ENCODE measurements around the gene TCIRG1.
"Not testable (repeated sequence)": the region's sequence is repeated elsewhere in the genome, so short reads cannot be mapped to it uniquely, and the experiment has no call there.

Gene TCIRG1

GRCh38 chr11:68056317-68057285, 17.8 kb downstream of the TCIRG1 start:
- DNase-seq, result no peak

DNA sequence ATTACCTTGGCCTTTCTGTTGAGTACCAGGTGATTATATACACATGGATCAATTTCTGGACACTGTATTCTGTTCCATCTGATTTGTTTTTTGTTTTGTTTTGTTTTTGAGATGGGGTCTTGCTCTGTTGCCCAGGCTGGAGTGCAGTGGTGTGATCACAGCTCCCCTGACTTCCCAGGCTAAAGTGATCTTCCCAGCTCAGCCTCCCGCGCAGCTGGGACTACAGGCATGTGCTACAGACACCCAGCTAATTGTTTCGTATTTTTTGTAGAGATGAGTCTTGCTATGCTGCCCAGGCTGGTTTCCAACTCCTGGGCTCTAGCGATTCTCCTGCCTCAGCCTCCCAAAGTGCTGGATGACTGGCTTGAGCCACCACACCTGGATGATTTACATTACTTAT, 19.0 kb downstream of the TCIRG1 start:
- DNase-seq, result no peak

GRCh38 chr11:68061508-68061907, 22.7 kb downstream of the TCIRG1 start:
- DNase-seq, result no peak

DNA sequence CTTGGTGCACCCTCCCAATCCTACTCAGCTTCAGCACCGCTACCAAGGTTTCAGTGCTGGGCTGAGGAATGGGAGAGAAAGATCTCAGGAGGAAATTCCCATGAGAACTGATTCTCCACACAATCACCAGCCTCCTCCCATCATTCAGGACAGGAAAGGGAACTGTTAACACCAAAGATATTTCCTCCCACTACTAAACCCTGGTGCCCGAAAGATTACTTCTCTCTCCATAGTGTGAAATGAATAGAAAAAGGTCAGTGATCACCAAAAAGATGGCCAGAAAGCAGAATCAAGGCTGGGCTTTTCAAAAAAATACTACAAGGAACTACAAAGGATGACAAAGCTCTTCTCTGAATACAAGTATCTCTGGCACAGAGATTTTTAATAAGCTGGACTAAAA, 26.1 kb downstream of the TCIRG1 start:
- no peak for DNase-seq

GRCh38 chr11:68065841-68066240, 27.0 kb downstream of the TCIRG1 start:
- DNase-seq, result no peak

DNA sequence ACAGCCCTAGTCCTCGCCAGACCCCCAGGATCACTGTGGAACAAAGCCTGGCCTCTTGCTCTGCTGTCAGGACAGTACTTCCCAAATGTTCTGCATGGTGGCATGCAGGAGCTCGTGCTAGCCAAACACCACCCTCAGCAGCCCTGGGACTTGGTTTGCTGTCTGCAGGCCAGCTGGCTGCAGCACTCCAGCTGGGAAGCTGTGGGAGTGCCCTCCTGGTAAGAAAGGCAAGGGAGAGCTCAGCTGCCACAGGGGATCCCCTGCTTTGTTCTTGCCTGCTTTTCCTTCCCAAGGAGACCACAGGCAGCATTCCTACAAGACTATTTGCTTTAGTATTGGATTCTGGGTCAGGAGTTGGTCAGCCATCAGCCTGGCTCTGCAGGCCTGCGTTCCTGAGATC, 27.9 kb downstream of the TCIRG1 start:
- no peak for DNase-seq

- no peak for DNase-seq
These were observed 29.2 kb downstream of the TCIRG1 start for GRCh38 chr11:68067991-68068390.

- DNase-seq, result no peak
These were observed 32.6 kb downstream of the TCIRG1 start for GRCh38 chr11:68071281-68072048.

GRCh38 chr11:68074584-68075352, 35.9 kb downstream of the TCIRG1 start:
- no peak for DNase-seq

DNA sequence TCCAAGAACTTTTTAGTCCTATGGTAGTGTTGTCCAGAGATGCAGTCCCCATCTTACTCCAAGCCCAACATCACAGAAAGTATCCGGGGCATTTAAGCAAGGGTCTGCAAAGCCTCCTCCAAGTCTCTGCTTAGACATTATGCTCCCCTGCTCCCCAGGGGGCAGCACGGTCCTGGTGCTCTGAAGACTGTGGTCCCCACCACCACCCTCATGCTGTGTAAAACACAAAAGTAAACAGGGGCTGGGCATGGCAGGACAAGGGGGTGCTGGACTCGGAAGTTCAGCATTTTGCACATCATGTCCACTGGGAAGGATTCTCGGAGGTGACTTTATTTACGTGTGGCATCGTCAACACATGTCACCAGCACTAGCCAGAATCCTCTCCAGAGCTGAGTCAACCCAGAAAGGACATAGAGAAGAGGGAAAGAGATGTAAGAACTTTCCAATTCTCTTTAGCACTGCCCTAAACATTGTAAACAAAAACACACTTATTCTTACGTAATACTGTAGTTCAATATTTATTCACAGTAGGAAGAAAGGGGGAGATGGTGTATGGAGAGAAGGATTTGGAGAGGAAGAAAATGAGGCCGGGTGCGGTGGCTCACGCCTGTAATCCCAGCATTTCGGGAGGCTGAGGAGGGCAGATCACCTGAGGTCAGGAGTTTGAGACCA, 37.7 kb downstream of the TCIRG1 start:
- no peak for DNase-seq

DNA sequence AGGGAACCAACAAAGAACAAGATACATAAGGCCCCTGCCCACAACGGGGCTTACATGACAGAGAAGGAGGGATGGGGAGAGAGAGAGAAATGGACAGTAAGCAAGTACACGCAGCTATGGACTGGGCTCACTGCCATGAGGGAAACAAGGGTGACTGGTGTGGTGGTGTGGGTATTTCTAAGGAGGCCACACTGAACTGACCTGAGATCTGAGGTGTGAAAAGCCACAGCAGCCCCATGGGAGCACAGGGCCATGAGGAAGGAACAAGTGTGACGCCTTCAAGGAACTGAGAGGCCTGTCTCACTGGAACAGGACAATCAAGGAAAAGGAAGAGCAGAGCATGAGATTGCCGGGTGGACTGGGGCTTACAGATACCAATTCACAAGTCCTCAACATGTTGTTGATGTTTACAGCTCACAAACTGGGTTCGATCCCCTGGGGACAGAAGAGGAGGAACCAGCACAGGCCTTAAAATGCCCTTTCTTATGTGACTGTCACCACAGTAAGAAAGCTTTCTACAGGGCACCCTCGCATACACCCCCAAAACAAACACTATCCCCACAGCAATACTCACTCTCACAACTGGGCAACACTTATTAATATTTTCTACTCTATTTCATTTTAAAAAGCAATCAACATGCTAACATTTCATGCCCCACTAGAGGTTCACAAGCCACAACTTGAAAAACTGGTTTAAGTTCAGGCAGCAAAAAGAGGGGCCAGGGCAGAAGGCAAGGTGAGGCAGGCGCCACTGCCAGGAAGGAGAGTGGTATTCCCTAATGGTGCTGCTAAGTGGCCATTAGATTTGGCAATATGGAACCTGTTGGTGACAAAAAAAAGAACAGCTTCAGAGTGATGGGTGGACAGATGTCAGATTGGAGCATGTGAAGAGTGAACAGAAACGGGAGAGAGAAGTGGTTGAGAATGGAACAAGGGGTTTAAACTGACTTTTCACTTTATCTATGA, 39.1 kb downstream of the TCIRG1 start:
- DNase-seq, result no peak

DNA sequence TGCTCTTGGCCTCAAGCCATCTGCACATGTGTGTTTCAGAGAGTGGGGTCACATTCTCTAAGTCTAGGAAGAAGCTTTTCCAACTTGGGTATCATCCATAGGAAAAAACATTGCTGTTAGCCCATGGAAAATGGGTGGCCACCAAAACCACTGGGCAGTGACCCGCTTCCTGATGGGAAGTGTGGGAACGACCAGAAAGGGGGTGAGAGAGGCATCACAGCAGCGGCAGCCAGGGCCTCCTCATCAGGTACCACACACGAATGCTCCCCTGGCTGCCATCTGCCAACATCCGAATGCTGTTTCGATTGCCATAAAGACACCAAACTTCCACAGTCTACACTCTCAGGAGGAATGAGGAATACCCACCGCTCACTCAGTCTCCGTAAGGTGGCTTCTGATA, 42.0 kb downstream of the TCIRG1 start:
- DNase-seq, result no peak

DNA sequence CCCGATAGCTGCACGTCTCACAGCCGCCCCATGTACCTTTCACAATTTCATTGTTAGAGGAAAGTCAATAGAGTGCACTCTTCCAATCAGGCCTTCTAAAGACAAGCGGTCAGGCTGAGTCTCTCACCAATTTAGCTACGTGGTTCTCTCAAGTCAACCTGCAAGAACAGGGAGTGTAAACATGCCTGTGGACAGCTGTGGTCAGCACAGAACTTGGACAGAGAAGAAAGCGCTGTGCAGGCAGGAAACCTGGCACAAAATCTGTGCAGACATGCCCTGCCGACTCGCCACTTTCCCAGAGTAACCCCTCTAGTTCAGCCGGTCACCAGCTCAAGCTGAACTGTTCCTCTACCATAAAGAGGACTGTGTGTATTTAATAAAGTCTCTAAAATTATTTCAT, 42.9 kb downstream of the TCIRG1 start:
- no peak for DNase-seq

GRCh38 chr11:68082481-68082880, 43.7 kb downstream of the TCIRG1 start:
- DNase-seq, result no peak

DNA sequence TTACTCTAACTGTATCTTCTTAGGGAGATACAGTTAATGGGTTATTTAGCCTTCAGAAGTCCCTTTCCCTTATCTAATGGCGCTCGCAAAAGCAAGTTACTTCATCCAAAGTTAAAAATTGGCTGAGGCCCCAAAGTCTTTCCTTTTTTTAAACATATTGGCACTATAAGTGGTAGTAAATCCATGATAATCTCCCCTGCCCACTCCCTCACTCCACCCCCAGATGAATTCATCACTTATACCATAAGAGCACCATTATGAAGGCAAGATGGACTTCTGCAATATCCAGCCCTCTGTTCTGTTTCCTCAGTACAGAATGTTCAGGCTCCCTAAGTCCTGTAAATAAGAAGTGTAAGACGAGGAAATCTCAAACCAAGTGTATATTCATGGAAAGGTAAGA, 44.7 kb downstream of the TCIRG1 start:
- no peak for DNase-seq

DNA sequence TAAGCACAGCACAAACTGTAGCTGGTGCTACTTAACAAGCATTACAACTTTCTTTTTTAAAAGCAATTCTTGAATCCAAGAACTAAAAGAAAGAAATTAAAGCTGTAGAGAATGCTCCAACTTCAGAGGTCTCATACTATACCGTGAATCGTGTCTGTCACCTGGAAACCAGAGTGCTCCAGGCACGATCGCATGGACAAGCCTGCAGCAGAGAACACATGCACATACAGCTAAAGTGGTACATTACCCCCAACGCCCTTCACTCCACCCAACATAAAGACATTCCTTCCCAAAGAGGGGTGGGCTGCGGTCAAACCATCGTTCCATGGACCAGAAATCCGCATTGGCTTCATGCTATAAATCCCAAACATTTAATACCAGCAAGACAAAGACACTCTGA, 50.9 kb downstream of the TCIRG1 start:
- DNase-seq, result no peak

- no peak for DNase-seq
These were observed 51.5 kb downstream of the TCIRG1 start for GRCh38 chr11:68090287-68090686.

DNA sequence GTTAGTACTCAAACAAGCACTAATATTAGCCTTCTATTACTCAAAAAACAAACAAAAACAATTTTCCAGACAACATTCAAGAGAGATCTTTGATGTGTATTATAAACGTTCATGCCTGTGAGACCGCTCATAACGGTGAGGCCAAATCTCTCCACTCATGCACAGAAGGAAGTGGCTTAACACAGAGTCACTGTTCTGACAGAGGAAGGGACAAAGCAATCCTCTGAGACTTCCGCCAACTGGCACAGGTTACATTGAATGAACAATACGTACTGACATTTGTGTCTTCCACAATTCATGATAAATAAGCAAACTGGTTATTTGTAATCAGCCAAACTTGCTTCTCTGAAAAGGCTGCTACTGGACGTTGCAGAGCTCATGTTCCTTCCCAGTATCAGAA, 51.9 kb downstream of the TCIRG1 start:
- no peak for DNase-seq

- no peak for DNase-seq
These were observed 53.6 kb downstream of the TCIRG1 start for GRCh38 chr11:68092411-68092810.

- not testable (repeated sequence) for DNase-seq
These were observed 54.1 kb downstream of the TCIRG1 start for GRCh38 chr11:68092946-68093345.

DNA sequence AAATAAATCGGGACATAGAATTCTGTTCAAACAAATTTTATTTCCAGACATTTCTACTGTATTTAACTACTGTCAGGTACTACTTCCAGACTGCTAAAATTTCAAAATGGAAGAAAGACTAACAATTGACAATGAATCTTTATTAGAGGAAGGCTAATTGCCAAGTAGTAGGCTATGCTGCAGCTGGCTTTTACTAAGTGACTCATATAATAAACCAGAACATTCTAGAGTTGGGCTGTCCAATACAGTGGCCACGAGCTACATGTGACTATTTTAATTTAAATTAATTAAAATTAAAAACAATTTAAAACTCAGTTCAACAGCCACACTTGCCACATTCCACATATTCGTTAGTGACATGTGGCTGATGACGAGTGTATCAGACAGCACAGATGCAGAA, 54.7 kb downstream of the TCIRG1 start:
- no peak for DNase-seq
